Suppressor macrophage treated with lipopolysaccharide for 1 hour (primary cell): ENCODE measurements around the gene ALKAL2.
"Not testable (repeated sequence)": the region's sequence is repeated elsewhere in the genome, so short reads cannot be mapped to it uniquely, and the experiment has no call there.

Experiments used
- DNase-seq, 3 donors: peaks; one replicate each; pipeline ENCODE4 v3.0.0-alpha.2; 2020 to 2022

The ALKAL2 gene

GRCh38 chr2:287911-288757 is at the start of gene ALKAL2:
Gene ALKAL2, minus strand, starts transcription at chr2:288091. Its CDS starts 256 bp downstream, at chr2:287835.
- DNase-seq: peak in 1 of 3 donors; percentile 43

GRCh38 chr2:336949-337348 is 49.1 kb upstream of the ALKAL2 start:
- DNase-seq: not testable (repeated sequence)

- DNase-seq: no peak
Measured at GRCh38 chr2:336360-336759, 48.5 kb upstream of the ALKAL2 start.

- no peak for DNase-seq
Measured at GRCh38 chr2:332592-332991, 44.7 kb upstream of the ALKAL2 start.

GRCh38 chr2:328761-329160 is 40.9 kb upstream of the ALKAL2 start:
- DNase-seq: no peak

GRCh38 chr2:323035-323434 is 35.1 kb upstream of the ALKAL2 start:
- DNase-seq: no peak

- no peak for DNase-seq
Measured at GRCh38 chr2:322326-322725, 34.4 kb upstream of the ALKAL2 start.

- no peak for DNase-seq
Measured at GRCh38 chr2:320561-320960, 32.7 kb upstream of the ALKAL2 start.

- DNase-seq: no peak
Measured at GRCh38 chr2:319059-319600, 31.2 kb upstream of the ALKAL2 start.

- no peak for DNase-seq
Measured at GRCh38 chr2:317501-318424, 29.9 kb upstream of the ALKAL2 start.

- no peak for DNase-seq
Measured at GRCh38 chr2:316381-316780, 28.5 kb upstream of the ALKAL2 start.

GRCh38 chr2:315925-316324 is 28.0 kb upstream of the ALKAL2 start:
- not testable (repeated sequence) for DNase-seq

GRCh38 chr2:314561-315336 is 26.9 kb upstream of the ALKAL2 start:
- DNase-seq: no peak

GRCh38 chr2:313991-314390 is 26.1 kb upstream of the ALKAL2 start:
- DNase-seq: no peak

GRCh38 chr2:310994-311393 is 23.1 kb upstream of the ALKAL2 start:
- no peak for DNase-seq

- no peak for DNase-seq
Measured at GRCh38 chr2:309954-310510, 22.1 kb upstream of the ALKAL2 start.

GRCh38 chr2:309148-309953 is 21.5 kb upstream of the ALKAL2 start:
- peak in 1 of 3 donors; percentile 3 for DNase-seq

GRCh38 chr2:305366-305765 is 17.5 kb upstream of the ALKAL2 start:
- no peak for DNase-seq

GRCh38 chr2:296354-296753 is 8.5 kb upstream of the ALKAL2 start:
- DNase-seq: no peak

GRCh38 chr2:295090-295489 is 7.2 kb upstream of the ALKAL2 start:
- DNase-seq: no peak

GRCh38 chr2:290090-290722 is 2.3 kb upstream of the ALKAL2 start:
- peak; percentile 55 to 85 (median 64) for DNase-seq
